SKM-1 treated with dmso at 0.1 percent for 144 hours (cell line): ENCODE measurements around the gene ATXN7L1.

Experiments used
- DNase-seq: peaks from one replicate; lab custom pipeline; 2025; ENCODE audit not compliant: unreplicated experiment; lab: John Stamatoyannopoulos, UW

Gene ATXN7L1

DNA sequence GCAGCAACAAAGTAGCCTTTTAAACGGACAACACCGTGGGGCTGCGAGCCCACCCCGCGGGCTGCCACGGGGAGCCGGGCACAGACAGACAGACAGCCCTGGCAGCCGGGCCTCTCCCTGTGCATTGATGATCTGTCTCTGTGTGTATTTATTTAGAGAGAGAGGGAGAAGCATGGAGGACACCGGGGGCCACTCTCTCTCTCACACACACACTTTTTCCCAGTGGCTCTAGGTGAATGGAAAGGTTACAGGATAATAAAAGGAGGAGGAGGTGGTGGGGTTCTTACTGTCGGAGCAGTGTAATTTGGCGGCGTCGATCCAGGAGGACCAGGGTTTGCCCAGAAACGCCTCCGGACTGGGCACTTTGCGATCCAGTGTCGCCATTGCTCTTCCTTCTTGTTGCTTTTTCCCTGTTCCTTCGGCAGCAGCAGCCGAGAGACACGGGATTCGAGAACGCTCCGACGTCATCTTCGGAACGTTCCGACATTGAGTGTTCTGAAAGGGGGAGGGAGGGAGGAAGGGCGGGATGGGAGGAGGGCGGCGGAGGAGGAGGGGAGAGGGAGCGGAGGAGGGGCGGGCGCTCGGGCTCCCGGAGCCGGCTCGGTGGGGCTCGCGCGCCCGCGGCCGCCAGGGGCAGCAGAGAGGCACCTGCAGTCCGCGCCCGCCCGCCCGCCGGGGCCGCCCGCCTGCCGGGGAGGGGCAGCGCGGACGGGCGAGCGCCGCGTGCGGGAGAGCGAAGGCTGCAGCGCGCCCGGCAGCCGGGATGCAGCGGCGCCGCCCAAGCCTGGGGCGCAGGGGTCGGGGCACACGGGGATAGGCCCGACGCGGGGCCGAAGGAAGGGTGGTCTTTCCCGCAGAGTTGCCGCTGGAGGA is at the start of gene ATXN7L1:
TSS of gene ATXN7L1 (minus strand) at position 509 of the 873 bp plus-strand sequence. CDS start at position 468, 41 bp downstream.
- DNase-seq = peak; percentile 93

DNA sequence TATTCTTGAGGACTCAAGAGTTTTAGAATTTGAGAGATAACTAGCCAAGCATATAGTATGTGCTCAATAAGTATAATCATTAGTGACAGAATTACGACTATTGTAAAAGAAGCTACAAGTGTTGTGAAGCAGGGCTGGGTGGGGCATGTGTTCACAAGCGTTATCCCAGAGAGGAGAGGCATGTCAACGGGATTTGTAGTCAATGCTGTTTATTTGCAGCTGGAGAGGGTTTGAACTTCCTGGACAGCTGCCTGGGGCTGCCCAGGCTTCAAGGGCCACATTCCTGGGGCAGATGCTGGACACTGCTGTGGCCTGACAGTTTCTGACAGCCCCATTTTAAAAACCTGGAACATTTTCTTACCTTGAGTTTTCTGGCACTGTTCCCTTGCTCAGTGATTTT is 49.7 kb upstream of the ATXN7L1 start:
- no peak for DNase-seq

DNA sequence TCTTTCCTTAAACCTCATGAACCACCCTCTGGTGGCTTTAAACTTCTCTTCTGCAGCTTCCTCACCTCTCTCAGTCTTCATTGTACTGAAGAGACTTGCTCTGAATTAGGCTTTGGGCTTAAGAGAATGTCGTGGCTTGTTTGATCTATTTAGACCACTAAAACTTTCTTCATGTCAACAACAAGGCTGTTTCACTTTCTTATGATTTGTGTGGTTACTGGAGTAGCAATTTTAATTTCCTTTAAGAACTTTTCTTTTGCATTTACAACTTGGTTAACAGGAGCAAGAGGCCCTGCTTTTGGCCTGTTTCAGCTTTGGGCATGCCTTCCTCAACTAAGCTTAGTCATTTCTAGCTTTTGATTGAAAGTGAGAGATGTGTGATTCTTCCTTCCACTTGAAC is 48.5 kb upstream of the ATXN7L1 start:
- no peak for DNase-seq

DNA sequence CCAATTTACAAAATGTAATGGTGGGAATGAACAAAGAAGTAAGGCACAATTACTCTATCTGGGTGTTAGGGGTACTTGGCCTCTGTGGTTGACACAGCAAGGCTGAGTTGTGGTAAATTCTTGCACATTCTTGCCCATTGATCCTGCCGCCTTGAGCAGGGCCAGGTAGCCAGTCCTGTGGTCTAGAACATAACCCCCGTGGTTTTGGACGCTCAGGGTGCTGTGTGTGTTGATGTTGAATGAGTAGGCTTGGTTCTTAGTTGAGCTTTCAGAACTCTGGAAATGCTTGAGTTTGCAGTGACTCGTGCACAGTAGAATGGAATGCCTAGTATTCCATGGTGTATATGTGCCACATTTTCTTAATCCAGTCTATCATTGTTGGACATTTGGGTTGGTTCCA is 44.4 kb upstream of the ATXN7L1 start:
- no peak for DNase-seq

DNA sequence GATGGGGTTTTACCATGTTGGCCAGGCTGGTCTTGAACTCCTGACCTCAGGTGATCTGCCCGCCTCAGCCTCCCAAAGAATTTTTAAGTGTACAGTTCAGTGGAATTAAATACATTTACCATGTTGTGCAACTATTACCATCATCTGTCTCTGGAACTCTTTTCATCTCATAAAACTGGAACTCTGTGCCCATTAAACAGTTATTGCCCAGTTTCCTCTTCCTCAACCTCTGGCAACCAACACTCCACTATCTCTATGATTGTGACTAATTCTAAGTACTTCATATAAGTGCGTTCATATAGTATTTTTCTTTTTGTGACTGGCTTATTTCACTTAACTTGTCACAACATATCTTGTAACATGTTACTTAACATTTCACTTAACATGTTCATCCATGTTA is 41.3 kb upstream of the ATXN7L1 start:
- DNase-seq = no peak

DNA sequence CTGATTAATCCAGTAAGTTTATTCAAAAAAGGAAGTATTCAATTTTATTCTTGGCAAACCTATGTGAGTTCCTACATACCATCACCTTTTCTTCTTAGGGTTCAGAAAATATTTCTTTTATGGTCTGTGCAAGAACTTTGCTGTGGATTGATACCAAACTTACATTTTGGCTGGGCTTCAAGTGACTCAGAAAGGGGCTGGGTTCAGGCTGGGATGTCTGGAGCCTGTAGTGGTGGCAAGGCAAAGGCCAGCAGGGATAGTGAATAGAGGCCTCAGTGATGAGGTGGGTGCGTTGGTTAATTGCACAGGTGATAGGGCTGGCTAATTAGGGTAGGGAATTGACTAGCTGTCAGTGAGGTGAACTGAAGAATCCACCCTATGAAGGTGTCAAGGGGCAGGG is 40.2 kb upstream of the ATXN7L1 start:
- DNase-seq = no peak

DNA sequence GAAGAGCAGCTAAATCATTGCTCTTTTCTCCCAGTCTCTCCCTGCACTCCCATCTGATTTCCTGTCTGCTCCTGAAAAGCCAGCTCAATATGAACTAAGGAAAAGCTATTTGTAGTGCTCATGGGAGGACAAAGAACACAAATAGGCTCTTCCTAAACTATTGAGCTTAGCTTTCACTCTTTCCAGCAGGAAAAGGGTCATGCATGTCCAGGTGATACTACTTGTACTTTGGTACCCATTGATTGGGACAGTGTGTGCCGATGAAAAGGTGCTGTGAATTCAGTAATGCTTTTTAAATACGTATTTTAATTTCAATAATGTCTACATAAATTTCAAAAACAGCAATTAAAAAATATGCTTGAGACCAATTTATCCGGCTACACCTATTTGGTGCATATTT is 37.5 kb upstream of the ATXN7L1 start:
- no peak for DNase-seq

- no peak for DNase-seq
These were observed 35.7 kb upstream of the ATXN7L1 start for GRCh38 chr7:105911961-105912575.

DNA sequence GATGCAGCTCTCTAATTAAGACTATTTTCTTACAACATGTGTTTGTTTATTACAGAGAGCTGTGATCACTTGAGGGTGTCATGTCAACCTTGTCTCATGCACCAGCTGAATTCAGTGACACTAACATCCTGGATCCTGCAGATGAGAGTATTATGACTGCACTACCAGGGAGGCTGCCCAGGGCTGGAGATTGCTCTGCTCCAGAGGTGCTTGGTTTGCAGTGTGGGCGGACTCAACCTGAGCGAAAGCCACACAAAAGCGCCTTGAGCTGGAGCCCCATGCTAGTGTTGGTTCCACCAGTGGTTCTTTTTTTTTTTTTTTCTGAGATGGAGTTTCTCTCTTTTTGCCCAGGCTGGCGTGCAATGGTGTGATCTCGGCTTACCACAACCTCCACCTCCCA is 33.8 kb upstream of the ATXN7L1 start:
- no peak for DNase-seq

DNA sequence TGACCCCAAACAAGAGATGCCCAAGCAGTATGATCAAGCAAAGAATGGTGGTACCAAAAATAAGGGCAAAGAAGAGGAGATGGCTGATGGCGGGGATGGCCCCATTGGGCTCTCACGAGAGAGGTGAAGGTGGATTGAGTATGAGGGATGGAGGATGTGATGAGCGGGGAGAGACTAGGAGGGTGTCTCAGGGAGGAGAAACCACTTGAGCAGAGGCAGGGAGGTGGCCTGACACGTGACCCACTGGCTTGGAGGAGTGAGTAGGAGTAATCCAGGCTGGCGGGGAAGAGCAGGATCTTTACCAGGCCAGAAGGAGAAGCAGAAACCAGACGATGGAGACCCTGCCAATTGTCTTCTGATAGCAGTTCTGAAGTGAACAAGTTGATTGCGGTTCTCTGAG is 33.3 kb upstream of the ATXN7L1 start:
- no peak for DNase-seq

DNA sequence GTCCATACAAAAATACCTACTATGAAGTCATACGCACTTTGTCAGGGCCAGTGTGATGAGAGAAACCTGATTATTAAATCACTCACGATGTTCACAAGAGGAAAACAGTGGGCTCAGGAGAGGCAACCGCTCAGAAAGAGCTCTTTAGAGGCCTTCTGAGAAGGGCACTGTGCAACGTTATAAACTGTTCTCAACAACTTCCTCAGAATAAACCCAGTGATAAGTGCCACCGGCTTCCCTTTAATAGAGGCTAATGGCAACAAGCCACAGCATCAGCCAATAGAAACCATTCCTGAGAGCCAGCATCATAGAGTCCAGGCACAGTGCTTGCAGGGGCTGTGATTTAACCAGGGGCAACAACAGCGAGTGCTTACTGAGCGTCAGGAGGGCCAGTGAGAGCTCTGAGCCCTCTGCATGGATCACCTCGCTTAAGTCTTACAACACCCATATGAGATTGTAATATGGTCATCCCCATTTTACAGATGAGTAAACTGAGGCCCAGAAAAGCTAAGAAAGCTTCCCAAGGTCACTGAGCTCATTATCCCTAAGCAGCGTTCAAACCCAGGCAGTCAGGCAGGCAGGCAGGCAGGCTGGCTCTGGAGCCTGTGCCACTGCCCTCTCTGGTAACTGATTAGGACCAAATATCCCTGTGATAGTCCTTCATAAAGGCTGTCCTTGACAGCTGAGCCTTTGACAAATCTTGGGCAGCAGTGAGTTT is 30.9 kb upstream of the ATXN7L1 start:
- DNase-seq = no peak

DNA sequence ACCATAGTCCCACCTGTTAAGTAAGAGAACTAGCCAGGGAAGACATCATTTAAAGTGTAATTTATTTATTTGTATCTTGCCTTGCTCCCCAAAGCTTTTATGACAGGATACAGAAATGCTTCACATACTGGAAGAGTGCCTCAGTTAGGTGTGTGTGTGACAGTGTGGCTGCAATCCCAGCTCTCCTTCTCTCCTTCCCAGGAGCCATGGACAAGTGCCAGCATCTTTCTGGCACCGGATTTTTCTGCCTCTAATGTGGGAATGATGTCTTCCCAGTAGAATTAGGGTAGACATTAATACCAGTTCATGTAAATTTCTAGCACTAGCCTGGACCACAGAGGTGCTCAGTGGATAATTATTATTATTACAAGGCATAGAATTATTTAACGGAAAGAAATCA is 30.3 kb upstream of the ATXN7L1 start:
- no peak for DNase-seq

DNA sequence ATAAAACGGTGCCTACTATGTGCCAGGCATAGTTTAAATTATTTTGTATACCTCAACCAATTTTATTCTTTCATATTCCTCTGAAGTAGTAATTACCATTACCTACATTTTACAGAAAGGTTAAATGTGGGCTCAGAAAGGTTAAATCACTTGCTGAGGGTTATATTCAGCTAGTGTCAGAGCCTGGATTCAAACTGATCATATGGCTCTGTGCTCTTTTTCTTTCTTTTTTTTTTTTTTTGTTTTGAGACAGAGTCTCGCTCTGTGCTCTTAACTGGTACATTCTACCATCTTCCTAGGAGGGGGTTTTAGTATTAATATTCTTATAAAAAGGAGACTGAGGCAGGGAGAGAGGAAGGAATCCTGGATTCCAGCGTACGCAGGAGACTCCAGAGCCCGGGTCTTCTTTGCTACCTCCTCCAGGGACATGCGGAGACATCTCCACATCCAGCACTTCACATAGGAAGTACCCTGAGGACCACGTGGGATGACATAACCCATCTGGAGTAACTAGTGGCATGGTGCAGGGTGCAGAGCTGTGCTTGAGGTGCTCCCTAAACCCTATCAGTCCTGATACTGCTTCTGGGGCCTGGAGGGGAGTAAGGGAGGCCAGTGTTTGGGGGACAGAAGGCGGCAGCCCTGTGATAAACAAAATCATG is 29.6 kb upstream of the ATXN7L1 start:
- DNase-seq = no peak

- no peak for DNase-seq
These were observed 29.0 kb upstream of the ATXN7L1 start for GRCh38 chr7:105905209-105905909.

GRCh38 chr7:105904064-105904463 is 27.7 kb upstream of the ATXN7L1 start:
- DNase-seq = no peak

DNA sequence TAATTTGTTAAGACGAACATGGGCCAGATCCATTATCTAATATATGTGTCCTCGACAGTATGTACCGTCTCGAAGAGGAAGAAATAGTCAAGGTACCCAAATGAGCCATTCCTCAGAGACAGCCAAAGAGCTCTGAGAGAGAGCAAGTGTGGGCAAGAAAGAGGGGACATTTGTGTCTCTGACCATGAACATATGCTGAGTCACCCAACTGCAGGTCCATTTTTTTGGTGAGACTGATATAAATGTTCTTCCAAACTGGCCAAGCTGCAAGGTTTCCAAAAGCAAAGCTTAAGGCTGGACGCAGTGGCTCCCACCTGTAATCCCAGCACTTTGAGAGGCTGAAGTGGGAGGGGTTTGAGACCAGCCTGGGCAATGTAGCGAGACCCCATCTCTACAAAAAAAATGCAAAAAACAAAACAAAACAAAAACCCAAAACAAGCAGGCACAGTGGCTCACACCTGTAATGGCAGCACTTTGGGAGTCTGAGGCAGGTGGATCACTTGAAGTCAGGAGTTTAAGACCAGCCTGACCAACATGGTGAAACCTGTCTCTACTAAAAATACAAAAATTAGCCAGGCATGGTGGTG is 26.0 kb upstream of the ATXN7L1 start:
- no peak for DNase-seq

DNA sequence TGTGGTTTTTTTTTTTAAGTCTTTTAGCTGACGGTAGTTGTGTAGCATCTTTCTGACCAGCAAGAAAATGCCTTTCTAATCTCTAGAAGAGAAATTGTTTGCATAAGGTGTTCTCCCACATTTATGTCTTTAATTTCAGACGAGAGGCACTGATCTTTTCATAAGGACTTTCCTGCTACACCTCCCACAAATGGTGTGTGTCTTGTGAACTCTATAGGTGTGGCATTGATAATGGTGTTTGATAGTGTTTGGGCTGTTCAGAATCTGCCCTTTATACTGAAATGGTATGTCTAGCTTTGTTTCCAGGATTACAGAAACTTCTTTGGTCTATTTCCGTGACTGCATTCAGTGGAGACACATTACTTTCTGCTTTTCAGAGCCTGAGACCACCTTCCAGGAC is 21.6 kb upstream of the ATXN7L1 start:
- DNase-seq = no peak

DNA sequence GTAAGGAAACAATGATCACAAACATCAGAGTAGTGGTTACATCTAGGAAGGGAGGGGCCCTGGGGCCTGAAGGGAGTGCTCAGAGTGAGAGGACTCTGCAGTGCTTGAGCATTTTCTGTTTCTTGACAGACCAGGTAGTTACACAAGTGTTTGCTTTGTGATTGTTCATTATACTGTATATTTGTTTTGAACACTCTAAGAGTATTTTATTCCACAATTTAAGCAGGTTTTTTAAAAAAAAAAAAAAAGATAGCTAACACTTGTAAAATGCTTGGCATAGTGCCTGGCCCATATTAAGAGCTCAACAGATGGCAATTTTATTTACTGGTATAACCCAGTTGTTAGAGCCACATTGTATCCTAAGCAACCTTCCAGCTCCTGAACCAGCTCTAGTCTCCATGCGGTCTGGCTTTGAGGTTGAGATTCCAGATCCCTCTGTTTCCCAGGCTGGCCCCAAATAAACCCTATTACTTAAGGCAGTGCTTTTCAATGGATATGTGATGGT is 20.1 kb upstream of the ATXN7L1 start:
- DNase-seq = no peak

GRCh38 chr7:105894131-105894530 is 17.7 kb upstream of the ATXN7L1 start:
- DNase-seq = no peak

- no peak for DNase-seq
These were observed 16.0 kb upstream of the ATXN7L1 start for GRCh38 chr7:105892387-105892786.
